ENCODE data around the gene MTR. TPM values are rescaled to one million over a fixed set of nuclear protein-coding genes. Genes with fewer than 3 reads are reported as not detected.

MTR gene
- total RNA-seq, 1 experiment from 2014 or later, result 54.6 TPM

- peaks cover 5% of the 10 kb centered on the region for H3K4me1 Mint-ChIP-seq (ENCODE audit: insufficient read depth, unreplicated experiment)
- H3K9me3 Mint-ChIP-seq (ENCODE audit: unreplicated experiment), result no peaks in the 10 kb centered on the region
- H3K4me3 Mint-ChIP-seq (ENCODE audit: unreplicated experiment), result no peak overlapping the region
- peak; percentile 43 for TF ChIP-seq CTCF (IDR thresholded peaks at IDR 0.05; ENCODE audit: unreplicated experiment)
- DNase-seq (ENCODE audit: unreplicated experiment), result peak; percentile 59
- POLR2A ChIA-PET, result interaction anchor here (0.8 kb wide), 1 partner anchor 808 kb away, joined by 3 read pairs; no protein-coding TSS in a partner anchor
- no TSS peak for BruUV-seq (replicated peaks)
- CTCF ChIA-PET, result interaction anchor here (0.6 to 1.4 kb wide), 10 partner anchors 9 to 808 kb away, joined by 3 to 6 read pairs (median 4); no protein-coding TSS in a partner anchor
- peaks cover 32% of the 10 kb centered on the region for H3K27me3 Mint-ChIP-seq (ENCODE audit: insufficient read depth, unreplicated experiment)
- H3K36me3 Mint-ChIP-seq (ENCODE audit: insufficient read depth, unreplicated experiment), result no peaks in the 10 kb centered on the region
- H3K27ac Mint-ChIP-seq (ENCODE audit: low read depth, unreplicated experiment), result no peak overlapping the region
- intact Hi-C loops (cut with micrococcal nuclease), result loop anchor here (5.0 kb wide), 1 partner anchor 146 kb away; no protein-coding TSS in a partner anchor
These were observed 41.6 kb upstream of the MTR start for GRCh38 chr1:236753516-236753915.

GRCh38 chr1:236753964-236754363, 41.1 kb upstream of the MTR start:
- Mint-ChIP-seq H3K4me3 (ENCODE audit: unreplicated experiment) (no peak overlapping the region), H3K27me3 (ENCODE audit: insufficient read depth, unreplicated experiment) (peaks cover 28% of the 10 kb centered on the region), H3K36me3 (ENCODE audit: insufficient read depth, unreplicated experiment) (no peaks in the 10 kb centered on the region), H3K9me3 (ENCODE audit: unreplicated experiment) (no peaks in the 10 kb centered on the region), H3K27ac (ENCODE audit: low read depth, unreplicated experiment) (no peak overlapping the region), H3K4me1 (ENCODE audit: insufficient read depth, unreplicated experiment) (peaks cover 5% of the 10 kb centered on the region)
- intact Hi-C loops (cut with micrococcal nuclease), result loop anchor here (5.0 kb wide), 1 partner anchor 147 kb away; no protein-coding TSS in a partner anchor
- ChIA-PET POLR2A (interaction anchor here (0.8 kb wide), 1 partner anchor 808 kb away, joined by 3 read pairs; no protein-coding TSS in a partner anchor), CTCF (interaction anchor here (0.6 to 1.4 kb wide), 10 partner anchors 8 to 808 kb away, joined by 3 to 6 read pairs (median 4); no protein-coding TSS in a partner anchor)
- no peak for DNase-seq (ENCODE audit: unreplicated experiment)
- BruUV-seq (replicated peaks), result no TSS peak
- TF ChIP-seq CTCF (IDR thresholded peaks at IDR 0.05; ENCODE audit: unreplicated experiment), result no peak

DNA sequence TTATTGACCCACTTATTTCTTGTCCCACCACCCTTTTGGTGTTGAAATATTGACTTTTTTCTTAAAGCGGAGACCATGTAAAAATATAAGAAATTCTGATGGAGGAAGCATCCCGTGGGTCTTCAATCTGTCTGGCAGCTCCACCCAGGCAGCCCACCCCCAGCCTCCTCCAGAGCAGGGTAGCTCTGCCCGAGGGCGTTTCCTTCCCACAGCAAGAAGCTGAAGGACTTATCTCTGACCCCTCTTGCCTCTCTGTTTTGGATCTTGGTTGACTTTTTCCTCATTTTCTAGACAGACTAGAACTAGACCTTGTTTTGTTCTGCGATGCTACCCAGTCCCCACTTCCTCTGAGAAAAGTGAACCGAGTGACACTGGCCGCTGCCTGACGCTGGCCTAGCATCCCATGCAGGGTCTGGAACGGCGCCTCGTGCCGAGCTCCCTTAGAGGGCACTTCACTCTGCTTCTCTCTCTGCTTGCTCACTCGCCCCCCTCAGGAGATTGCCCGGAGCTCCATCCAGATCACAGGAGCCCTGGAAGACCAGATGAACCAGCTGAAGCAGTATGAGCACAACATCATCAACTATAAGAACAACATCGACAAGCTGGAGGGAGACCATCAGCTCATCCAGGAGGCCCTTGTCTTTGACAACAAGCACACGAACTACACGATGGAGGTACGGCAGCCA, 40.4 kb upstream of the MTR start:
- Mint-ChIP-seq H3K27ac (ENCODE audit: low read depth, unreplicated experiment) (no peak overlapping the region), H3K4me1 (ENCODE audit: insufficient read depth, unreplicated experiment) (peaks cover 5% of the 10 kb centered on the region), H3K9me3 (ENCODE audit: unreplicated experiment) (no peaks in the 10 kb centered on the region), H3K27me3 (ENCODE audit: insufficient read depth, unreplicated experiment) (peaks cover 26% of the 10 kb centered on the region), H3K4me3 (ENCODE audit: unreplicated experiment) (no peak overlapping the region), H3K36me3 (ENCODE audit: insufficient read depth, unreplicated experiment) (no peaks in the 10 kb centered on the region)
- POLR2A ChIA-PET, result interaction anchor here (1.0 kb wide), 1 partner anchor 9 kb away, joined by 3 read pairs; no protein-coding TSS in a partner anchor
- no peak for TF ChIP-seq CTCF (IDR thresholded peaks at IDR 0.05; ENCODE audit: unreplicated experiment)
- no peak for DNase-seq (ENCODE audit: unreplicated experiment)
- BruUV-seq (replicated peaks), result no TSS peak
- intact Hi-C loops (cut with micrococcal nuclease), result loop anchor here (5.0 kb wide), 2 partner anchors 147 to 368 kb away; no protein-coding TSS in a partner anchor
- CTCF ChIA-PET, result interaction anchor here (0.9 to 1.4 kb wide), 4 partner anchors 9 to 633 kb away, joined by 3 to 4 read pairs (median 3); no protein-coding TSS in a partner anchor

DNA sequence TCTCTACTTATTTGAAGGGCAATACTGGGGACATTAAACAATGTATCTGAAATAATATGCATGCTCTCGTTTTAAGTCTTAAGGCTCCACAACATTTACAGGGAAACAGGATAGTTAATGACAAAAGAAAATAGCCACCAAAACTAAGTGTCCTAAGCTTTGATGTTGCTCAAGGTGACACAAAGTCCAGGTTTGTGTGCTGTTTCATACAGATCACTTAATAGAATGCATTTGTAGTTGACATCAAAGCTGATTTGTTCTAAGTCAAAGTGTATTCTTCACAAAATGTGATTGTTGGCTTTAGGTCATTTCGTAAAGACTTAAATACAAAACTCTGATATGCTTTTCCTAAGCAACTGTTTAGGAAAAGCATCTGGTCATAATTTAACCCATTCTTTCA, 37.5 kb upstream of the MTR start:
- H3K4me3 Mint-ChIP-seq (ENCODE audit: unreplicated experiment), result no peak overlapping the region
- no peaks in the 10 kb centered on the region for H3K36me3 Mint-ChIP-seq (ENCODE audit: insufficient read depth, unreplicated experiment)
- ChIA-PET CTCF (interaction anchor here (0.7 to 4.3 kb wide), 13 partner anchors 8 to 133 kb away, joined by 3 to 53 read pairs (median 12); no protein-coding TSS in a partner anchor), POLR2A (interaction anchor here (0.6 kb wide), 1 partner anchor 153 kb away, joined by 3 read pairs; no protein-coding TSS in a partner anchor)
- no peak overlapping the region for H3K27ac Mint-ChIP-seq (ENCODE audit: low read depth, unreplicated experiment)
- intact Hi-C loops (cut with micrococcal nuclease), result loop anchor here (5.0 kb wide), 1 partner anchor 365 kb away; no protein-coding TSS in a partner anchor
- DNase-seq (ENCODE audit: unreplicated experiment), result no peak
- no TSS peak for BruUV-seq (replicated peaks)
- TF ChIP-seq CTCF (IDR thresholded peaks at IDR 0.05; ENCODE audit: unreplicated experiment), result no peak
- H3K4me1 Mint-ChIP-seq (ENCODE audit: insufficient read depth, unreplicated experiment), result no peaks in the 10 kb centered on the region
- no peaks in the 10 kb centered on the region for H3K9me3 Mint-ChIP-seq (ENCODE audit: unreplicated experiment)
- H3K27me3 Mint-ChIP-seq (ENCODE audit: insufficient read depth, unreplicated experiment), result peaks cover under 1% of the 10 kb centered on the region

Measured in MCF 10A (cell line).